ENCODE measurements around the gene MAML2. TPM values are rescaled to one million over a fixed set of nuclear protein-coding genes. Genes with fewer than 3 reads are reported as not detected.
A peak's percentile ranks its signal among the peaks of the same experiment; 100 is the strongest.

Gene MAML2
- total RNA-seq, 6 experiments from 2014 or later: 24.9 to 30.8 (median 28.3) TPM

GRCh38 chr11:96279896-96280290, 63.1 kb downstream of the MAML2 start:
- H3K9me3 Mint-ChIP-seq: no peaks in the 10 kb centered on the region
- H3K27ac Mint-ChIP-seq: peak overlapping the region; percentile 76
- no peak for DNase-seq
- TF ChIP-seq CTCF (IDR thresholded peaks at IDR 0.05): no peak
- no peaks in the 10 kb centered on the region for H3K27me3 Mint-ChIP-seq (ENCODE audit: insufficient read depth)
- peaks cover 17% of the 10 kb centered on the region for H3K36me3 Mint-ChIP-seq (ENCODE audit: low read depth)
- peaks cover 80% of the 10 kb centered on the region for H3K4me1 Mint-ChIP-seq (ENCODE audit: low read depth)
- no peak overlapping the region for H3K4me3 Mint-ChIP-seq

- Mint-ChIP-seq H3K36me3 (ENCODE audit: low read depth) (peaks cover 15% of the 10 kb centered on the region), H3K9me3 (no peaks in the 10 kb centered on the region), H3K27me3 (ENCODE audit: insufficient read depth) (no peaks in the 10 kb centered on the region), H3K4me3 (no peak overlapping the region), H3K27ac (peak overlapping the region; percentile 76), H3K4me1 (ENCODE audit: low read depth) (peaks cover 77% of the 10 kb centered on the region)
- TF ChIP-seq CTCF (IDR thresholded peaks at IDR 0.05): no peak
- DNase-seq: peak; percentile 37
Observed at GRCh38 chr11:96279018-96279895, 63.7 kb downstream of the MAML2 start.

- Mint-ChIP-seq H3K27me3 (ENCODE audit: insufficient read depth) (peaks cover 1% of the 10 kb centered on the region; the same call in 1 of the 2 replicates), H3K9me3 (no peaks in the 10 kb centered on the region), H3K27ac (peak overlapping the region; percentile 76), H3K36me3 (ENCODE audit: low read depth) (peaks cover 15% of the 10 kb centered on the region), H3K4me3 (peak overlapping the region; percentile 30; the same call in 1 of the 2 replicates), H3K4me1 (ENCODE audit: low read depth) (peaks cover 67% of the 10 kb centered on the region)
- no peak for TF ChIP-seq CTCF (IDR thresholded peaks at IDR 0.05)
- DNase-seq: no peak
Observed at GRCh38 chr11:96278039-96278897, 64.7 kb downstream of the MAML2 start.

- peaks cover 1% of the 10 kb centered on the region; the same call in 1 of the 2 replicates for H3K27me3 Mint-ChIP-seq (ENCODE audit: insufficient read depth)
- TF ChIP-seq CTCF (IDR thresholded peaks at IDR 0.05): no peak
- H3K4me3 Mint-ChIP-seq: no peak overlapping the region
- peak overlapping the region; percentile 76 for H3K27ac Mint-ChIP-seq
- H3K4me1 Mint-ChIP-seq (ENCODE audit: low read depth): peaks cover 63% of the 10 kb centered on the region
- H3K9me3 Mint-ChIP-seq: no peaks in the 10 kb centered on the region
- H3K36me3 Mint-ChIP-seq (ENCODE audit: low read depth): peaks cover 14% of the 10 kb centered on the region
- no peak for DNase-seq
Observed at GRCh38 chr11:96277696-96278038, 65.3 kb downstream of the MAML2 start.

GRCh38 chr11:96276836-96277235, 66.2 kb downstream of the MAML2 start:
- Mint-ChIP-seq H3K4me1 (ENCODE audit: low read depth) (peaks cover 67% of the 10 kb centered on the region), H3K9me3 (no peaks in the 10 kb centered on the region), H3K27ac (peak overlapping the region; percentile 36), H3K27me3 (ENCODE audit: insufficient read depth) (peaks cover 1% of the 10 kb centered on the region; the same call in 1 of the 2 replicates), H3K36me3 (ENCODE audit: low read depth) (peaks cover 19% of the 10 kb centered on the region), H3K4me3 (no peak overlapping the region)
- DNase-seq: no peak
- no peak for TF ChIP-seq CTCF (IDR thresholded peaks at IDR 0.05)
